ENCODE results near the gene ATF7IP2. TPM values are rescaled to one million over a fixed set of nuclear protein-coding genes. Genes with fewer than 3 reads are reported as not detected.
A peak's percentile ranks its signal among the peaks of the same experiment; 100 is the strongest.
"Not testable (repeated sequence)": the region's sequence is repeated elsewhere in the genome, so short reads cannot be mapped to it uniquely, and the experiment has no call there.

Gene ATF7IP2
- polyA plus RNA-seq, 3 donors = 18.9 to 23.7 (median 22.1) TPM

DNA sequence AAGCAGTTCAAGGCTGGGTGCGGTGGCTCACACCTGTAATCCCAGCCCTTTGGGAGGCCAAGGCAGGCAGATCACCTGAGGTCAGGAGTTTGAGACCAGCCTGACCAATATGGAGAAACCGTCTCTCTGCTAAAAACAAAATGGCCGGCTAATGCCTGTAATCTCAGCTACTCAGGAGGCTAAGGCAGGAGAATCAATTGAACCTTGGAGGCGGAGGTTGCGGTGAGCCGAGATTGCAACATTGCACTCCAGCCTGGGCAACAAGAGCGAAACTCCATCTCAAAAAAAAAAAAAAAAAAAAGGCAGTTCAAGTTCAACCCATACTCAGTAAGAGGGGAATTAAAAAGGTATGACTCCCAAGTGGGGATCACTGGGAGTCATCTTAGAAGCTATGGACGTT is 19.2 kb upstream of the ATF7IP2 start:
- not testable (repeated sequence) for DNase-seq (ENCODE audit: extremely low read depth in 1 of 11, low read depth in 9 of 11, low spot score in 4 of 11)

DNA sequence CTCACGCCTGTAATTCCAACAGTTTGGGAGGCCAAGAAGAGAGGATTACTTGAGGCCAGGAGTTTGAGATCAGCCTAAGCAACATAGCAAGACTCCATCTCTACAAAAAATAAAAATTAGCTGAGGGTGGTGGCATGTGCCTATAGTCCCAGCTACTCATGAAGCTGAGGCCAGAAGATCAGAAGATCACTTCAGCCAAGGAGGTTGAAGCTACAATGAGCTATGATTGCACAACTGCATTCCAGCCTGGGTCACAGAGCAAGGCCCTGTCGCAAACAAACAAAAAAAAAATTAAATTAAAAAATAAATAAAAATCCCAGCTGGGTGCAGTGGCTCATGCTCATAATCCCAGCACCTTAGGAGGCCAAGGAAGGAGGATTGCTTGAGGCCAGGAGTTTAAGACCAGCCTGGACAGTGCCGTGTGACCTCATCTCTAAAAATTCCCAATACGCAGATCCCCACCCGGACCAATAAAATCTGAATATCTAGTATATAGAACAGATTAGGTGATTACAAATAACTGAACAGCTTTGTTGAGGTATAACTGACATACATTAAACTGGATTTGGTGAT is 18.2 kb upstream of the ATF7IP2 start:
- DNase-seq (ENCODE audit: extremely low read depth in 1 of 11, low read depth in 9 of 11, low spot score in 4 of 11) = no peak

GRCh38 chr16:10368969-10369551 is 16.8 kb upstream of the ATF7IP2 start:
- peak in 2 of 11 donors; percentile 20 to 24 for DNase-seq (ENCODE audit: extremely low read depth in 1 of 11, low read depth in 9 of 11, low spot score in 4 of 11)

DNA sequence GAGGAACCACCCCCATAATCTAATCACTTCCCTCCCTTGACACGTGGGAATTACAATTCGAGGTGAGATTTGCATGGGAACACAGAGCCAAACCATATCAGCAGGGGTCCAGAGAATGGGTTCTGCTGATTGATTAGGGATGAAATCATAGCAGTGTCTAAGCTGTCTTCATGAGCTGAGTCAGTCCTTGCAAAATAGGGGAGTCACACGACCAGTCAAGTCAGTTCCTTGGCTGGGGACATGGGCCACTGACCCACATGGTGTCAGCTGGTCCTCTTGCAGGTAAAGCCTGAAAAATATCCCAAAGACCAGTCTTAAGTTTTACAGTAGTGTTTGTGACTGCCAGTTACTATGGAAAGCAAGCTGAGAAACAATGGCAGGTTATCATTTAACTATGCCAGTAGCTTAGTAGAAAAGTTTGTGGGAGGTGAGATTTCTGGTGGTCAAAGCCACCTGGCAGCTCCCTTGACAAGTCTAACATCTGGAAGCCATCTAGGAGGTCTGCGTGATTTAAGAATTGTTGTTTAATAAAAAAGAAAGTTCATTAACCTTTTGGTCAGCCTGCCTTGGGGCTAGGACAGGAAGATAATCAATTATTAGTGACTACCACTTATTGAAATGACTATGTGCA is 15.7 kb upstream of the ATF7IP2 start:
- DNase-seq (ENCODE audit: extremely low read depth in 1 of 11, low read depth in 9 of 11, low spot score in 4 of 11) = no peak

DNA sequence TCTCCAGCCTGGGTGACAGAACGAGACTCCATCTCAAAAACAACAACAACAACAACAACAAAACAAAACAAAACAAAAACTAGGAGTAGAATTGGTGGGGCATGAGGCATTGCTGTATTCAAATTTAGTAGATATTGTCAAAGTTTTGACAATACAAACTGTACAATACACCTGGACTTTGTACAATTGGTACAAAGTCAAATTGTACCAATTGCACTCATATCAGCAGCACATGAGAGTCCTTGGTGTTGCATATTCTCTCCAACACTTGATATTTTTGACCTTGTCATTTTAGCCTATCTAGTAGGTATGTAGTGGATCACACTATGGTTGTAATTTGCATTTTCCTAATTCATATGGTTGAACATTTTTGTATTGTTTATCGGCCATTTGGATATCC is 14.3 kb upstream of the ATF7IP2 start:
- DNase-seq (ENCODE audit: extremely low read depth in 1 of 11, low read depth in 9 of 11, low spot score in 4 of 11) = no peak

DNA sequence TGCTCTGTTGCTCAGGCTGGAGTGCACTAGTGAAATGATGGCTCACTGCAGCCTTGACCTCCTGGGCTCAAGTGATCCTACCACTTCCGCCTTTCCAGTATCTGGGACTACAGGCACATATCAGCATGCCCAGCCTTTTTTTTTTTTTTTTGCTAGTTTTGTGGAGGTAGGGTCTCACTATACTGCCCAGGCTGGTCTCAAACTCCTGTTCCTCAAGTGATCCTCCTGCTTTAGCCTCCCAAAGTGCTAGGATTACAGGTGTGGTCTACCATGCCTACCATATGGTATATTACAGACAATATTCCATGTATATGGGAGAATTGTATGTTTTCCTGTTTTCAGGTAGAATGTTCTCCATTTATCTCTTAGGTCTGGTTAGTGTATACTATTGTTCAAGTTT is 12.3 kb upstream of the ATF7IP2 start:
- DNase-seq (ENCODE audit: extremely low read depth in 1 of 11, low read depth in 9 of 11, low spot score in 4 of 11) = no peak

DNA sequence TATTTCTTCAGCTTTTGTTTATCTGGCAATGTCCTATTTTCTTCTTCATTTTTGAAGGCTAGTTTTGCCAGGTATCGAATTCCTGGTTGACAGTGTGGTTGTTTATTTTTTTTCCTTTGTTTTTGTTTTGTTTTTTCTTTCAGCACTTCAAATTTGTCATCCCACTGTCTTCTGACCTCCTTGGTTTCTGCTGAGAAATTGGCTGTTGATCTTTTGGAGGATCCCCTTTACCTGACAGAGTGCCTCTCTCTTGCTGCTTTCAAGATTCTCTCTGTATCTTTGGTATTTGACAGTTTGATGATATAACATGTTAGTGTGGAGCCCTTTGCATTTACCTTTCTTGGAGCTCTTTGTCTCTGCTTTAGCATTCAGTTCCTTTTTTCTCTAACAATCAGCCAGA is 9.6 kb upstream of the ATF7IP2 start:
- no peak for DNase-seq (ENCODE audit: extremely low read depth in 1 of 11, low read depth in 9 of 11, low spot score in 4 of 11)

GRCh38 chr16:10383626-10384025 is 2.2 kb upstream of the ATF7IP2 start:
- no peak for DNase-seq (ENCODE audit: extremely low read depth in 1 of 11, low read depth in 9 of 11, low spot score in 4 of 11)

DNA sequence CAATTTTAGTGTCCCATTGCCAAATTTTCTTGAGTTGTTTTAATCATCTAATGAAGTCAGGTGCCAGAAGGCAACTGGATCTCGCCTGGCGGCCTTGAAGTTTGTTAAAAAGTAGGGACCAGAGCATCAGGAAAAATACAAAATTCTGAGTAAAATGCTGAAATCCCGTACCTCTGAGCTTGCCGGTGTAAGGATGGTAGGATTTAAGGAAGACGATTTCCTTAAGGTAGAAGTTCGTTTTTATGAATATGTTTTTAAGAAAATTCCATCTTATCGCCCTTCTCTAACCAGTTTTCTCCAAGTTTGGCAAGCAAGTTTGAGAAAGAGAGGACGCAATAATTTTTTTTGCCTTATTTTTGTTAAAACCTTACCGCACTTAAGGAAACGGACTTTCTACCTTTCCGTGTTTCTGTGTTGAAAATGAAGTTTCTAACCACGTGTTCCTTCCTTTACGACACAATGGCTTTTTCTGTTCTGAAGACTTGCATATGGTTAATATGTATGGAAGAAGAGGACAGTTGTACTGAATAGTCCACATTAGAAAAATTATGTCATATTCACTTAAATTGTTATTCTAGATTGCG is 748 bp downstream of the ATF7IP2 start:
- DNase-seq (ENCODE audit: extremely low read depth in 1 of 11, low read depth in 9 of 11, low spot score in 4 of 11) = peak in 3 of 11 donors; percentile 4 to 15 (median 8)

DNA sequence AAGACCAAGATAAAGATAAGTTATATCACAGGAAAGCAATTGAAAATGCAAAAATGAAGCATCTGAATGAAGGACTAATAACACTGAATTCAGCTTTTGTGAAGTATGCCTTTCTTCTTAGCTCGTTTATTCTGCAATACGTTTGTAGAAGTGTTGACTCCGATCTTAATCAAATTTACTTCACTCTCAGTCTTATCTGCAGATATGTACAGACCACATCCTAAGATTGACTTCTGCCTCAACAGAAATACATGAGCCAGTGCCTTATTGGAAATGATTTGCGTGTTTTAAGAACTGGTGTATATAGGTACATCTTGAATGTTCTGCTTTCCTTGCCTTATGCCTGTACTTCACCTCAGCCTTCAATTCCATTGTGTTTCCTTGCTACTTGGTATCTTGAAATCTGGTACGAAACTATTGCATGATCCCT is 1.3 kb downstream of the ATF7IP2 start:
- DNase-seq (ENCODE audit: extremely low read depth in 1 of 11, low read depth in 9 of 11, low spot score in 4 of 11) = peak in 1 of 11 donors; percentile 9

- no peak for DNase-seq (ENCODE audit: extremely low read depth in 1 of 11, low read depth in 9 of 11, low spot score in 4 of 11)
Observed at GRCh38 chr16:10388988-10389387, 3.1 kb downstream of the ATF7IP2 start.

DNA sequence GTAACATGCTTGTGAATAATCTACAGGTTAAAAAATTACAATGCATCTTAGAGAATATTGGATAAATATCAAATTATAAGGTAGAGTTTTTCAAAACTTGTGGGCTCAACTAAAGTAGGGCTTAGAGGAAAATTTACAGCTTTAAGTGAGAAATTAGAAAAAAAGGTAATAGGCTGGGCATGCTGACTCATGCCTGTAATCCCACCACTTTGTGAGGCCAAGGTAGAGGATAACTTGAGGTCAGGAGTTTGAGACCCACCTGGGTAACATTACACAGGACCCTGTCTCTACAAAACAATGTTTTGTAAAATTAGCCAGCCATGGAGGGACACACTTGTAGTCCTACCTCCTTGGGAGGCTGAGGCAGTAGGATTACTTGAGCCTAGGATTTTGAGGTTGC is 4.5 kb downstream of the ATF7IP2 start:
- no peak for DNase-seq (ENCODE audit: extremely low read depth in 1 of 11, low read depth in 9 of 11, low spot score in 4 of 11)

DNA sequence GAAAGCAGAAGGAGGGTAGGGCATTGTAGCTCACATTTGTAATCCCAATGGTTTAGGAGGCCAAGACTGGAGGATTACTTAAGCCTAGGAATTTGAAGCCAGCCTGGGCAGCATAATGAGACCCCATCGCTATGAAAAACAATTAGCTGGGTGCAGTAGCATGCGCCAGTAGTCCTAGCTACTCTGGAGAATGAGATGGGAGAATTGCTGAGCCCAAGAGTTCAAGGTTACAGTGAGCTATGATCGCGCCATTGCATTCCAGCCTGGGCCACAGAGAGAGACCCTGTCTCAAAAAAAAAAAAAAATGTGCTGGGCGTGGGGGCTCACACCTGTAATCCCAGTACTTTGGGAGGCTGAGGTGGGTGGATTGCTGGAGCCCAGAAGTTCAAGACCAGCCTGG is 5.0 kb downstream of the ATF7IP2 start:
- no peak for DNase-seq (ENCODE audit: extremely low read depth in 1 of 11, low read depth in 9 of 11, low spot score in 4 of 11)

DNA sequence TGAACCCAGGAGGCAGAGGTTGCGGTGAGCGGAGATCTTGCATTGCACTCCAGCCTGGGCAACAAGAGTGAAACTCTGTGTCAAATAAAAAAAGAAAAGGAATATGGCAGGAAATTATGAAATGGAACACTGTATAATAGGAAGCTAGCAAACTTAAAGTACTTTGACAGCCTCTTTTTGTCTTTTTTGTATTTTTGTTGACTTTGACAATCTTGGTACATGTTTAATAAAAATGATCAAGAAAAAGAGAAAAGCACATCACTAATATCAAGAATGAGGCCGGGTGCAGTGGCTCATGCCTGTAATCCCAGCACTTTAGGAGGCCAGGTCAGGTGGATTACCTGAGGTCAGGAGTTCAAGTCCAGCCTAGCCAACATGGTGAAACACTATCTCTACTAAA is 5.5 kb downstream of the ATF7IP2 start:
- DNase-seq (ENCODE audit: extremely low read depth in 1 of 11, low read depth in 9 of 11, low spot score in 4 of 11) = no peak

GRCh38 chr16:10402975-10403374 is 17.1 kb downstream of the ATF7IP2 start:
- no peak for DNase-seq (ENCODE audit: extremely low read depth in 1 of 11, low read depth in 9 of 11, low spot score in 4 of 11)

GRCh38 chr16:10405386-10405939 is 19.6 kb downstream of the ATF7IP2 start:
- no peak for DNase-seq (ENCODE audit: extremely low read depth in 1 of 11, low read depth in 9 of 11, low spot score in 4 of 11)

DNA sequence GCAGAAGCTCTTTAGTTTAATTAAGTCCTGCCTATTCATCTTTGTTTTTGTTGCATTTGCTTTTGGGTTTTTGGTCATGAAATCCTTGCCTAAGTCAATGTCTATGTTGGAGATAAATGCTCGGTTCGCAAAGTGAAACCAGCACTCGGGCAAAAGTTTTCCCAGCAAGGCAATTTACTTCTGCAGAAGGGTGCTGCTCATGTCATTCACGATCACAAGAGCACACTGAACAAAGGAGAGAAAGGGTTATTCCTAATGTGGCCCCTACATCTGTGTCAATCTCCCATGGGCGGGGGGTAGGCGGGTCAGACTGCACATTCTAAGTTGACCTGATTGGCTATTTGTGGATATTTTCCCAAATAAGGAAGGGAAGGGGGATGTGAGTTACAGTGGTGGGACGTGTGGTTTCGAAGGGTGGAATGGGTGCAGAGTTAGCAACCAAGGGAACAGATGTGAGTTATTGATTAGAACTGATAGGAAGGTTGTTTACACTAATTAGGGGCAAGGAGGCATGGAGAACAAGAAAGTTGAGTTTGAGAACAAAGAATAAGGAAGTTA is 23.0 kb downstream of the ATF7IP2 start:
- no peak for DNase-seq (ENCODE audit: extremely low read depth in 1 of 11, low read depth in 9 of 11, low spot score in 4 of 11)

DNA sequence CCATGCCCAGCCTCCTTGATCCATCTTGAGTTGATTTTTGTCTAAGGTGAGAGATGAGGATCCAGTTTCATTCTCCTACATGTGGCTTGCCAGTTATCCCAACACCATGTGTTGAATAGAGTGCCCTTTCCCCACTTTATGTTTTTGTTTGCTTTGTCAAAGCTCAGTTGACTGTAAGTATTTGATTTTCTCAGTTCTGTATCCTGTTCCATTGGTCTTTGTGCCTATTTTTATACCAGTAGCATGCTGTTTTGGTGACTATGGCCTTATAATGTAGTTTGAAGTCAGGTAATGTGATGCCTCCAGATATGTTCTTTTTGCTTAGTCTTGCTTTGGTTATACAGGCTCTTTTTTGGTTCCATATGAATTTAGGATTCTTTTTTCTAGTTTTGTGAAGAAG is 23.9 kb downstream of the ATF7IP2 start:
- DNase-seq (ENCODE audit: extremely low read depth in 1 of 11, low read depth in 9 of 11, low spot score in 4 of 11) = not testable (repeated sequence)

- DNase-seq (ENCODE audit: extremely low read depth in 1 of 11, low read depth in 9 of 11, low spot score in 4 of 11) = no peak
Observed at GRCh38 chr16:10410469-10410868, 24.6 kb downstream of the ATF7IP2 start.
